Thyroid gland (tissue), 4 donors: ENCODE results near the gene CARS1. TPM values are rescaled to one million over a fixed set of nuclear protein-coding genes. Genes with fewer than 3 reads are reported as not detected.

Experiments used
- DNase-seq, 2 donors: peaks; one replicate each; pipeline ENCODE4 v3.0.0-alpha.2; 2019
- H3K27ac ChIP-seq, 3 donors: fragments of 200-600 bp; sonication (generic); 1 replicate in 2 of 3; 2 replicates in 1 of 3; pipeline ENCODE4 v1.5.1; 2016 to 2019; ENCODE audit warnings: mild to moderate bottlenecking in 1 of 3, moderate library complexity in 1 of 3
- H3K27me3 ChIP-seq: fragments of 200-600 bp; sonication (generic); one replicate; pipeline ENCODE4 v1.5.1; 2019
- H3K36me3 ChIP-seq, 2 donors: fragments of 200-600 bp; sonication (generic); one replicate each; pipeline ENCODE4 v1.5.1; 2016 to 2019
- H3K4me1 ChIP-seq, 2 donors: fragments of 200-600 bp; sonication (generic); one replicate each; pipeline ENCODE4 v1.5.1; 2017 to 2019
- H3K4me3 ChIP-seq, 3 donors: fragments of 200-600 bp; sonication (generic); replicated peaks in 1 of 3; 1 replicate in 2 of 3; 2 replicates in 1 of 3; pipeline ENCODE4 v1.5.1; 2016; ENCODE audit warnings: mild to moderate bottlenecking in 1 of 3
- H3K9me3 ChIP-seq: fragments of 200-600 bp; sonication (generic); one replicate; pipeline ENCODE4 v1.5.1; 2017
- POLR2A ChIP-seq, 2 donors: fragments of 450-650 bp; IDR thresholded peaks; one replicate each; pipeline ENCODE4 v1.6.1; 2017; ENCODE audit warnings: antibody characterized with exemption in 2 of 2, mild to moderate bottlenecking in 2 of 2, moderate library complexity in 1 of 2
- WGBS, 2 donors: methylation state at CpG; one replicate each; pipeline ENCODE4 v1.1.5; 2017; 5-methylcytosine and 5-hydroxymethylcytosine counted together
- intact Hi-C: fragments of 100-400 bp; cut with DNase I; formaldehyde crosslinking; loops from one replicate; pipeline ENCODE4 v1.15.1; 2023
- total RNA-seq, 4 donors: library from RNA; depleted of rRNA; stranded (reverse); fragments of >200 nt; gene quantifications; one replicate each; pipeline ENCODE4 v1.2.3, GENCODE V29; 2016
- TF ChIP-seq, protein P1 (sequence below), 6 experiments: fragments of 200-600 bp in 3 of 6; fragments of 450-650 bp in 3 of 6; sonication (generic) in 3 of 6; IDR thresholded peaks; one replicate each; pipeline ENCODE4 v1.5.1; 2016 to 2019; ENCODE audit warnings: antibody characterized with exemption in 6 of 6, mild to moderate bottlenecking in 2 of 6, inconsistent platforms in 1 of 6, moderate library complexity in 1 of 6

The CARS1 gene
- total RNA-seq, 4 donors from 2014 or later, result 36.7 to 56.2 (median 50.1) TPM

DNA sequence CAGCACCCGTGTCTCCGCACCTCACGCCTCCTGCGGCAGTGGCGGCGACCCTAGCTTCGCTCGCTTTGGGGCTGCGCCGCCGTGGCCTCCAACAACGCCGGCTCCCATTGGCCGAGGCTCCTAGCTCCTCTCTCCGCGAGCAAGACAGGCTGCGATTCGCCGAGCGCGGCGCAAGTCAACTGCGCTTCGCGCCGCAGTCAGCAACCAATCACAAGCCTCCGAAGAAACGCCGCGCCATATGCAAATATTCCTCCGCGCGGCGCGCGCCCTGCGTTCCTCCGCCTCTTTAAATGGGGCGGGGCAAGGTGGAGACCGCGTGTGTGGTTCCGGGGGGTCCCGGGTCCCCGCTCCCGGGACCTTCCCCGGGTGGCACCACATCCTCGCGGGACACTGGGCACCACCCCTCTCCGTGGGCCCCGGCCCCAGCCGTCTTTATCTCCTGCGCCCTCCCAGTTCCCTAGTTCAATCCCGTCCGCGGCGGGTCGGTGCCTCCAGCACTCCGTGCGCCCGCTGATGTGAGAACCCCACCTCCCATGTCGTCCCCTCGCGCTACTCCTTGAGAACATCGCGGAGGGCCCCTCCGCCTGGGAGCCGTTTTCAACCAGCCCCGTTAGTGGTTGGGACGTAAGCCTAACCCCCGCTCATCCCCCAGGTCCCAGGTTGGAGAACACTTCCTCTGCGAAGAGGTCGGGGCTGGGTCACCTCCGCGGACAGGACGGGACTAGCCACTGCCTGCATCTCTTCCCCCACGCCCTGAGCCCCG lies 64.8 kb downstream of the CARS1 start, which contains the start of gene NAP1L4:
Gene NAP1L4, minus strand, starts transcription at position 96 of the 763 bp plus-strand sequence. CDS start 13,109 bp downstream, outside the sequence.
- Histone ChIP-seq H3K27me3 (no peaks in the 10 kb centered on the region), H3K27ac (peak within 1 kb of the TSS; percentile 79 to 93 (median 91)), H3K4me1 (peaks cover 17 to 31% of the 10 kb centered on the region in 2 donors), H3K4me3 (peak within 1 kb of the TSS; percentile 61 to 97 (median 88)), H3K9me3 (no peaks in the 10 kb centered on the region), H3K36me3 (no peaks in the 10 kb centered on the region)
- WGBS, 2 donors, result 0 to 1% methylated on average over 16 to 22 of the region's 77 CpGs
- peak; percentile 97 for DNase-seq
- intact Hi-C loops, result no loop called here
- TF ChIP-seq, protein P1, sequence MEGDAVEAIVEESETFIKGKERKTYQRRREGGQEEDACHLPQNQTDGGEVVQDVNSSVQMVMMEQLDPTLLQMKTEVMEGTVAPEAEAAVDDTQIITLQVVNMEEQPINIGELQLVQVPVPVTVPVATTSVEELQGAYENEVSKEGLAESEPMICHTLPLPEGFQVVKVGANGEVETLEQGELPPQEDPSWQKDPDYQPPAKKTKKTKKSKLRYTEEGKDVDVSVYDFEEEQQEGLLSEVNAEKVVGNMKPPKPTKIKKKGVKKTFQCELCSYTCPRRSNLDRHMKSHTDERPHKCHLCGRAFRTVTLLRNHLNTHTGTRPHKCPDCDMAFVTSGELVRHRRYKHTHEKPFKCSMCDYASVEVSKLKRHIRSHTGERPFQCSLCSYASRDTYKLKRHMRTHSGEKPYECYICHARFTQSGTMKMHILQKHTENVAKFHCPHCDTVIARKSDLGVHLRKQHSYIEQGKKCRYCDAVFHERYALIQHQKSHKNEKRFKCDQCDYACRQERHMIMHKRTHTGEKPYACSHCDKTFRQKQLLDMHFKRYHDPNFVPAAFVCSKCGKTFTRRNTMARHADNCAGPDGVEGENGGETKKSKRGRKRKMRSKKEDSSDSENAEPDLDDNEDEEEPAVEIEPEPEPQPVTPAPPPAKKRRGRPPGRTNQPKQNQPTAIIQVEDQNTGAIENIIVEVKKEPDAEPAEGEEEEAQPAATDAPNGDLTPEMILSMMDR (IDR thresholded peaks at IDR 0.05), result no peak
- peak in 1 of 2 donors; percentile 91 for TF ChIP-seq POLR2A (IDR thresholded peaks at IDR 0.05)

DNA sequence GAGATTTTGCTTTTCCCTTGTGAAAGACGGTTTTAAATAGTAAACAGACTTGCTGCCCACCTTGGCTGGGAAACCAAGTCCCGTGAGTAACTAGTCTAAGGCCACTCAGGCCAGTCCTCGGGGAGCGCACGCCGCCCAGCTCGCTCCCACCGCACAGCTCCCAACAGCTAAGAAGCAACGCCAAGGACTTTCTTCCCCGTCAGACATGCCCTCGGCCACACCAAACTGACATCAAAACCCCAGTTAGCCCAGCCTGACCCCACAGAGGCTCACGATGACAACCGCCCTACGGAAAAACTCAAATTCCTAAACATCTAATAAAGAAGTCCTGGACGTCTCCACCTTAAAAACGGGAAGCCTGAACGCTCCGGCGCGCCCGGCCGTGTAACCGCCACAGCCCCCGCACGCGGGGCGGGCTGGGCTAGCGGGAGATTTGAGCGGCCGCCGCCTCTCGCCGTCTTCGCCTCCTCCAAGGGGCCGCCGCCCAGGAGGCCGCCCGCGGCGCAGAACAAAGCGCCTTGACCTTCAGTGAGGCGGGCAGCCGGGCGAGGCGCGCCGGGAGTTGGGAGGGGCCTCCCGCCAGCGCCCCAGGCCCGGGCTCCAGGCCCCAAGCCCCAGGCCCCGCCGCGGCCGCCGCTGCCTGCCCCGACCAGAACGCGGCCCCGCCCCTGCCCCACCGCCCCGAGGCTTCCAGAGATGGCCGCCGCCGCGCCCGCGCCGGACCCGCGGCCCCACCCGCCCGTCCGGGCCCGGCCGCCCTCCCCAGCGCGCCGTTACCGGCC lies 65.6 kb downstream of the CARS1 start:
- peaks cover 17 to 31% of the 10 kb centered on the region in 2 donors for H3K4me1 ChIP-seq

DNA sequence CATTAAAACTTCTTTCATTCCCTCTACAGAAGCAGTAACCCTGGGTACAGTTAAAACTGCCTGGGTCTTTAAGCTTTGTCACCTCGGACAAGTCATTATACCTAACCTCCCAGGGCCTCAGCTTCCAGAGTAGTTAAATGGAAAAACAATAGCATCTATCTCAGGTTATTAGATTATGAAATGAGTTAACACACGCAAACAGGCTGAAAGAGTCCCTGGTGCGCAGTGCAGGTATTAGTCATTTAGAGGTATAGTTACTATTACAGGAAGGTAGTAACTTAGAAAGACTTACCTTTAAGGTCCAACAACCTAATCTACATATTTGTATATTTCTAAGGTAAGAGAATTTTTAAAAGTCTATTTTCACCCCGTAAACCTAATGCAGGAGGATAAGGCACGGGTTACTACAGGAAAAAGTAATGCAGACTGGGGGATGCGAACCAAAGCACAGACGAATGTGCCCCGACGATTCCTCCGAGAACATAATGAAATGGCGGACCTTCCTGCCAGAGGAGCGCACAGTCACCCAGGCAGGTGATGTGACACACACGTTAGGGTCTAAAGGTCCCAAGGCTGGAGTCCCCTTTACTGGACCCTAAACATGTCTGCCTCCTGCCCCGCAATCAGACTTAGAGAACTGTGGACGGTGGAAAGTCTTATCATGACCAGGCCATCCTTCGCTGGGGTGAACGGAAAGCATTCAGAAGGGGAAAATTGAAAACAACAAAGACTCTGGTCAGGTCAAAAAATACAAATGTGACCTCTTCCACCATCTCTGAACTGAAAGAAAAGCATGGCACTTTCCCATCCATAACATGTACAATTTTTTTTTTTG lies 66.4 kb downstream of the CARS1 start:
- Histone ChIP-seq H3K27me3 (no peaks in the 10 kb centered on the region), H3K4me3 (peak overlapping the region; percentile 61 to 97 (median 88)), H3K27ac (peak overlapping the region; percentile 79 to 93 (median 91)), H3K9me3 (no peaks in the 10 kb centered on the region), H3K4me1 (peaks cover 17 to 33% of the 10 kb centered on the region in 2 donors), H3K36me3 (no peaks in the 10 kb centered on the region)
- intact Hi-C loops, result no loop called here
- TF ChIP-seq POLR2A (IDR thresholded peaks at IDR 0.05), result no peak
- TF ChIP-seq, protein P1 (IDR thresholded peaks at IDR 0.05), result no peak
- DNase-seq, result no peak
- WGBS, 2 donors, result 4 to 5% methylated on average over 17 of the region's 17 CpGs

More for the DNA sequence above, 65.6 kb downstream of the CARS1 start:
- Histone ChIP-seq H3K9me3 (no peaks in the 10 kb centered on the region), H3K4me3 (peak overlapping the region; percentile 61 to 97 (median 88)), H3K27me3 (no peaks in the 10 kb centered on the region), H3K36me3 (no peaks in the 10 kb centered on the region), H3K27ac (peak overlapping the region; percentile 79 to 93 (median 91))
- TF ChIP-seq POLR2A (IDR thresholded peaks at IDR 0.05), result no peak
- TF ChIP-seq, protein P1 (IDR thresholded peaks at IDR 0.05), result no peak
- intact Hi-C loops, result no loop called here
- 0 to 2% methylated on average over 16 to 26 of the region's 79 CpGs for WGBS, 2 donors
- DNase-seq, result peak; percentile 34 to 44

DNA sequence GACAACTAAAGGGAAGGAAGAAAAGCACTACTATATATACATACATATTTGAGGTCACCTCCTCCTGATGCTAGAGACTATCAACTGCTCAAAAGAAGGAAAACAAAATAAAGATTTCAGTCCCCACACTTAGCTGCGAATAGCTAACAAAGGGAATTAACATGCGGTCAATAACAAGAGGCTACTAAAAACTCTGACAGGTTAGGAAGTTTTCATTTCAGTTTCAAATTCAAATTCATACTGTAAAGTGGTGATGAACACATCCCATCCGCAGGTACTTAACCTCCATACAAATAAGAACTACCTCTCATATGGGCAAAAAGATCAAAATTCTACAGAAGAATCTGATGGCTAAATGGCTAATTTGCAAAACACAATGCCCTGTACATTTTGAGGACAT lies 67.7 kb downstream of the CARS1 start:
- Histone ChIP-seq H3K27me3 (no peaks in the 10 kb centered on the region), H3K4me3 (no peak overlapping the region), H3K36me3 (no peaks in the 10 kb centered on the region), H3K27ac (peak overlapping the region in 1 of 3 donors; percentile 29), H3K9me3 (no peaks in the 10 kb centered on the region), H3K4me1 (peaks cover 26 to 43% of the 10 kb centered on the region in 2 donors)
- intact Hi-C loops, result no loop called here
- 29 to 43% methylated on average over 3 of the region's 3 CpGs for WGBS, 2 donors
- no peak for DNase-seq
- TF ChIP-seq, protein P1 (IDR thresholded peaks at IDR 0.05), result no peak
- no peak for TF ChIP-seq POLR2A (IDR thresholded peaks at IDR 0.05)
